H9 (cell line): ENCODE measurements around the gene MBTD1. TPM values are rescaled to one million over a fixed set of nuclear protein-coding genes. Genes with fewer than 3 reads are reported as not detected.

Experiments used
- DNase-seq: peaks from one replicate; pipeline ENCODE4 v3.0.0-alpha.2; 2017
- H2AFZ ChIP-seq: one replicate; pipeline ENCODE4 v1.6.1; 2013; ENCODE audit warnings: mild to moderate bottlenecking, low read length, control low read depth, moderate library complexity
- H2AK5ac ChIP-seq: 2 replicates; pipeline ENCODE4 v1.6.1; 2013; ENCODE audit warnings: low read length, control low read depth, mixed read lengths; ENCODE audit not compliant: insufficient read length
- H2BK120ac ChIP-seq: one replicate; pipeline ENCODE4 v1.6.1; 2013; ENCODE audit warnings: low read depth, mild to moderate bottlenecking, low read length, control low read depth, inconsistent platforms; ENCODE audit not compliant: poor library complexity, severe bottlenecking
- H2BK12ac ChIP-seq: 2 replicates; pipeline ENCODE4 v1.6.1; 2013; ENCODE audit warnings: low read length, control low read depth, mixed read lengths, low read depth; ENCODE audit not compliant: insufficient read length
- H2BK15ac ChIP-seq: 2 replicates; pipeline ENCODE4 v1.6.1; 2013; ENCODE audit warnings: low read depth, low read length, control low read depth
- H2BK20ac ChIP-seq: one replicate; pipeline ENCODE4 v1.6.1; 2013; ENCODE audit warnings: low read depth, mild to moderate bottlenecking, low read length, control low read depth, inconsistent platforms; ENCODE audit not compliant: poor library complexity, severe bottlenecking
- H2BK5ac ChIP-seq: 2 replicates; pipeline ENCODE4 v1.6.1; 2013; ENCODE audit warnings: low read length, control low read depth, mixed read lengths; ENCODE audit not compliant: insufficient read length
- H3K14ac ChIP-seq: 2 replicates; pipeline ENCODE4 v1.6.1; 2013; ENCODE audit warnings: low read length, control low read depth; ENCODE audit not compliant: insufficient read depth
- H3K18ac ChIP-seq: 2 replicates; pipeline ENCODE4 v1.6.1; 2013; ENCODE audit warnings: low read depth, mild to moderate bottlenecking, mixed read lengths, low read length, control low read depth; ENCODE audit not compliant: insufficient read length
- H3K23ac ChIP-seq: 2 replicates; pipeline ENCODE4 v1.6.1; 2013; ENCODE audit warnings: low read length, control low read depth, mixed read lengths, low read depth; ENCODE audit not compliant: insufficient read length
- H3K23me2 ChIP-seq: 2 replicates; pipeline ENCODE4 v1.6.1; 2013; ENCODE audit warnings: low read depth, mild to moderate bottlenecking, mixed read lengths, low read length, control low read depth; ENCODE audit not compliant: insufficient read length, poor library complexity, severe bottlenecking
- H3K27ac ChIP-seq: 2 replicates; pipeline ENCODE4 v1.5.1; 2013; ENCODE audit warnings: low read length, control low read depth, mixed read lengths, low read depth; ENCODE audit not compliant: insufficient read length
- H3K27me3 ChIP-seq: 2 replicates; pipeline ENCODE4 v1.6.1; 2013; ENCODE audit warnings: low read length, control low read depth, inconsistent platforms; ENCODE audit not compliant: insufficient read depth
- H3K4ac ChIP-seq: 2 replicates; pipeline ENCODE4 v1.6.1; 2013; ENCODE audit warnings: low read depth, mild to moderate bottlenecking, control low read depth, inconsistent platforms, low read length, moderate library complexity
- H3K4me1 ChIP-seq: 2 replicates; pipeline ENCODE4 v1.6.1; 2013; ENCODE audit warnings: low read length, control low read depth, inconsistent platforms; ENCODE audit not compliant: insufficient read depth
- H3K4me2 ChIP-seq: 2 replicates; pipeline ENCODE4 v1.6.1; 2013; ENCODE audit warnings: low read length, control low read depth, mixed read lengths; ENCODE audit not compliant: insufficient read length, insufficient read depth
- H3K56ac ChIP-seq: 2 replicates; pipeline ENCODE4 v1.6.1; 2013; ENCODE audit warnings: low read depth, mild to moderate bottlenecking, mixed read lengths, low read length, control low read depth; ENCODE audit not compliant: insufficient read length
- H3K79me1 ChIP-seq: 2 replicates; pipeline ENCODE4 v1.6.1; 2013; ENCODE audit warnings: low read depth, mild to moderate bottlenecking, moderate library complexity, low read length, control low read depth, inconsistent platforms; ENCODE audit not compliant: insufficient read depth, poor library complexity, severe bottlenecking
- H3K79me2 ChIP-seq: 2 replicates; pipeline ENCODE4 v1.6.1; 2013; ENCODE audit warnings: low read length, control low read depth, inconsistent platforms; ENCODE audit not compliant: insufficient read depth
- H3K9ac ChIP-seq: 2 replicates; pipeline ENCODE4 v1.6.1; 2013; ENCODE audit warnings: low read length, control low read depth, mixed read lengths; ENCODE audit not compliant: insufficient read length; ENCODE audit errors: extremely low read depth
- H3K9me3 ChIP-seq: one replicate; pipeline ENCODE4 v1.6.1; 2013; ENCODE audit warnings: low read depth, low read length, inconsistent platforms; ENCODE audit not compliant: control insufficient read depth
- H3T11ph ChIP-seq: one replicate; pipeline ENCODE4 v1.6.1; 2013; ENCODE audit warnings: mild to moderate bottlenecking, low read length, control low read depth, inconsistent platforms
- H4K20me1 ChIP-seq: one replicate; pipeline ENCODE4 v1.6.1; 2013; ENCODE audit not compliant: control insufficient read depth, insufficient read length, insufficient read depth
- H4K5ac ChIP-seq: 2 replicates; pipeline ENCODE4 v1.6.1; 2013; ENCODE audit warnings: low read depth, mild to moderate bottlenecking, mixed read lengths, low read length, control low read depth; ENCODE audit not compliant: insufficient read length
- H4K8ac ChIP-seq: replicated peaks from 2 replicates; pipeline ENCODE4 v1.6.1; 2013; ENCODE audit warnings: low read length, control low read depth, mixed read lengths, low read depth; ENCODE audit not compliant: insufficient read length
- H4K91ac ChIP-seq: 2 replicates; pipeline ENCODE4 v1.6.1; 2013; ENCODE audit warnings: low read depth, mild to moderate bottlenecking, moderate library complexity, mixed read lengths, low read length, control low read depth; ENCODE audit not compliant: insufficient read length
- H3K27ac Mint-ChIP-seq, 3 experiments: 2 replicates in 2 of 3; 3 replicates in 1 of 3; pipeline ENCODE4 v1.8.0; 2020 to 2021; ENCODE audit warnings: mixed read lengths in 3 of 3, mild to moderate bottlenecking in 1 of 3, moderate library complexity in 1 of 3
- H3K27me3 Mint-ChIP-seq: 2 replicates; pipeline ENCODE4 v1.8.0; 2021; ENCODE audit warnings: low read depth, mild to moderate bottlenecking, moderate library complexity, mixed read lengths
- H3K36me3 Mint-ChIP-seq, 3 experiments: 2 replicates in 2 of 3; 3 replicates in 1 of 3; pipeline ENCODE4 v1.8.0; 2020 to 2021; ENCODE audit warnings: low read depth in 3 of 3, mixed read lengths in 3 of 3; ENCODE audit not compliant: insufficient read depth in 1 of 3
- H3K4me1 Mint-ChIP-seq, 2 experiments: 2 replicates each; pipeline ENCODE4 v1.8.0; 2020; ENCODE audit warnings: mixed read lengths in 2 of 2
- H3K4me3 Mint-ChIP-seq, 2 experiments: 2 replicates in 1 of 2; 3 replicates in 1 of 2; pipeline ENCODE4 v1.8.0; 2020 to 2021; ENCODE audit warnings: mild to moderate bottlenecking in 2 of 2, mixed read lengths in 2 of 2, moderate library complexity in 1 of 2
- H3K9me3 Mint-ChIP-seq, 2 experiments: 2 replicates in 1 of 2; 3 replicates in 1 of 2; pipeline ENCODE4 v1.8.0; 2020; ENCODE audit warnings: mild to moderate bottlenecking in 2 of 2, mixed read lengths in 2 of 2, moderate library complexity in 1 of 2
- WGBS: extraction: QIAGEN DNeasy Blood & Tissue Kit; methylation state at CpG from one replicate; pipeline ENCODE4 v1.1.7; 2013; ENCODE audit warnings: missing lambda C conversion rate, low lambda C conversion rate, mixed read lengths; ENCODE audit not compliant: insufficient read length; ENCODE audit errors: extremely low coverage; 5-methylcytosine and 5-hydroxymethylcytosine counted together
- total RNA-seq: library from RNA; stranded (reverse); gene quantifications from 2 replicates; pipeline ENCODE4 v1.2.1, GENCODE V29; 2021
- TF ChIP-seq, protein P1 (sequence below): fragments of 200-600 bp; sonication (generic); conservative IDR thresholded peaks from 3 replicates; pipeline ENCODE4 v1.8.0; 2021; ENCODE audit warnings: antibody characterized with exemption, mild to moderate bottlenecking

MBTD1 gene
- total RNA-seq, 1 experiment from 2014 or later, result 49.6 TPM

DNA sequence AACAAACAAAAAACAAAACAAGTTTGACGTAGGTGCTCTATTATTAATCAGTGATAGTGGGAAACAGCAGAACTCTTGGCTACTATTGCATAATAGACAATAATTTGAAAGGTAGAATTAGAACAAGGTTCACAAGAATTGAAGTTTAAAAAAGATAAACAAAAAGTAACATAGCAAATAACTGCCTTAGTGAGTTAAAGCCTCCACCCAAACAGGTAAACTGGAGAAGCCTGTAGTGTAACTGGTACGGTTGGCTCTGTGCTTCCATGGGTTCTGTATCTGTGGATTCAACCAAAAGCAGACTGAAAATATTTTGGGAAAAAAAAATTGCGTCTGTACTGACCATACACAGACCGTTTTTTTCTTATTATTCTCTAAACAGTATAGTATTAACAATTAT is 38.5 kb downstream of the MBTD1 start:
- no peaks in the 10 kb centered on the region for H3K27me3 Mint-ChIP-seq
- no peaks in the 10 kb centered on the region for H3K79me2 ChIP-seq
- no peak overlapping the region for H3K9ac ChIP-seq
- H2BK12ac ChIP-seq, result no peak overlapping the region
- H3K27ac ChIP-seq, result no peak overlapping the region
- no peak for DNase-seq
- no peaks in the 10 kb centered on the region for H3K27me3 ChIP-seq
- no peak overlapping the region for H3K4me3 Mint-ChIP-seq
- H3K4me2 ChIP-seq, result no peak overlapping the region
- no CpG with 5 or more reads among the region's 4 CpGs for WGBS
- H3K14ac ChIP-seq, result no peak overlapping the region
- no peak overlapping the region for H3K4ac ChIP-seq
- H2BK20ac ChIP-seq, result no peak overlapping the region
- H3K23me2 ChIP-seq, result no peaks in the 10 kb centered on the region
- peaks cover 19 to 81% (median 69%) of the 10 kb centered on the region in 3 experiments; a peak in 6 of 7 replicates for H3K36me3 Mint-ChIP-seq
- no peak overlapping the region for H2BK5ac ChIP-seq
- H3K18ac ChIP-seq, result no peak overlapping the region
- H3K79me1 ChIP-seq, result peaks cover 2% of the 10 kb centered on the region
- H4K91ac ChIP-seq, result no peak overlapping the region
- TF ChIP-seq, protein P1, sequence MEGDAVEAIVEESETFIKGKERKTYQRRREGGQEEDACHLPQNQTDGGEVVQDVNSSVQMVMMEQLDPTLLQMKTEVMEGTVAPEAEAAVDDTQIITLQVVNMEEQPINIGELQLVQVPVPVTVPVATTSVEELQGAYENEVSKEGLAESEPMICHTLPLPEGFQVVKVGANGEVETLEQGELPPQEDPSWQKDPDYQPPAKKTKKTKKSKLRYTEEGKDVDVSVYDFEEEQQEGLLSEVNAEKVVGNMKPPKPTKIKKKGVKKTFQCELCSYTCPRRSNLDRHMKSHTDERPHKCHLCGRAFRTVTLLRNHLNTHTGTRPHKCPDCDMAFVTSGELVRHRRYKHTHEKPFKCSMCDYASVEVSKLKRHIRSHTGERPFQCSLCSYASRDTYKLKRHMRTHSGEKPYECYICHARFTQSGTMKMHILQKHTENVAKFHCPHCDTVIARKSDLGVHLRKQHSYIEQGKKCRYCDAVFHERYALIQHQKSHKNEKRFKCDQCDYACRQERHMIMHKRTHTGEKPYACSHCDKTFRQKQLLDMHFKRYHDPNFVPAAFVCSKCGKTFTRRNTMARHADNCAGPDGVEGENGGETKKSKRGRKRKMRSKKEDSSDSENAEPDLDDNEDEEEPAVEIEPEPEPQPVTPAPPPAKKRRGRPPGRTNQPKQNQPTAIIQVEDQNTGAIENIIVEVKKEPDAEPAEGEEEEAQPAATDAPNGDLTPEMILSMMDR, result no peak
- H4K5ac ChIP-seq, result no peak overlapping the region
- H3K56ac ChIP-seq, result no peak overlapping the region
- no peak overlapping the region for H3T11ph ChIP-seq
- no peak overlapping the region for H2BK120ac ChIP-seq
- no peak overlapping the region for H2BK15ac ChIP-seq
- no peak overlapping the region for H2AK5ac ChIP-seq
- no peaks in the 10 kb centered on the region for H3K4me1 Mint-ChIP-seq
- H4K8ac ChIP-seq, result no peak overlapping the region
- no peak overlapping the region for H3K23ac ChIP-seq
- H3K9me3 Mint-ChIP-seq, result no peaks in the 10 kb centered on the region
- H3K9me3 ChIP-seq, result no peaks in the 10 kb centered on the region
- H2AFZ ChIP-seq, result no peak overlapping the region
- no peak overlapping the region for H3K27ac Mint-ChIP-seq
- H3K4me1 ChIP-seq, result no peaks in the 10 kb centered on the region
- no peaks in the 10 kb centered on the region for H4K20me1 ChIP-seq
